IMR-90 (cell line): ENCODE data around the gene GIMAP8. TPM values are rescaled to one million over a fixed set of nuclear protein-coding genes. Genes with fewer than 3 reads are reported as not detected.

Experiments
- ATAC-seq: fragments of 200-7000 bp; cut with Tn5 transposase; 2 replicates; pipeline ENCODE4 v1.9.1; 2020; ENCODE audit warnings: low read depth, mild to moderate bottlenecking, moderate library complexity
- BruUV-seq: library from RNA; stranded (reverse); fragments of 400-500 nt; replicated peaks from 2 replicates; lab custom pipeline; 2021; lab: Mats Ljungman, UMichigan
- CTCF ChIA-PET: fragments of 300-600 bp; formaldehyde crosslinking; extraction: SDS; loops from one replicate; lab custom pipeline; 2021; ENCODE audit warnings: antibody characterized with exemption; lab: Yijun Ruan, JAX
- POLR2A ChIA-PET: fragments of 300-600 bp; sonication (Branson Sonifier 250); formaldehyde crosslinking; loops from one replicate; lab custom pipeline; 2022; ENCODE audit warnings: antibody characterized with exemption; ENCODE audit not compliant: unreplicated experiment; lab: Charles Lee
- DNase-seq: peaks from one replicate; pipeline ENCODE4 v3.0.0; 2013
- H2AFZ ChIP-seq: replicated peaks from 2 replicates; pipeline ENCODE3; 2013; ENCODE audit warnings: low read length, mild to moderate bottlenecking; ENCODE audit not compliant: poor library complexity
- H2AK5ac ChIP-seq: 2 replicates; pipeline ENCODE4 v1.6.1; 2013; ENCODE audit warnings: low read depth, low read length, inconsistent platforms
- H2AK9ac ChIP-seq: replicated peaks from 2 replicates; pipeline ENCODE3; 2013; ENCODE audit warnings: mild to moderate bottlenecking, low read depth, low read length, moderate library complexity; ENCODE audit not compliant: poor library complexity
- H2BK120ac ChIP-seq: 2 replicates; pipeline ENCODE4 v1.6.1; 2013; ENCODE audit warnings: low read depth, low read length, inconsistent platforms
- H2BK15ac ChIP-seq: 3 replicates; pipeline ENCODE4 v1.6.1; 2013; ENCODE audit warnings: low read depth, low read length, inconsistent platforms
- H2BK20ac ChIP-seq: 2 replicates; pipeline ENCODE4 v1.6.1; 2013; ENCODE audit warnings: low read depth, mild to moderate bottlenecking, inconsistent platforms, low read length, moderate library complexity
- H2BK5ac ChIP-seq: 2 replicates; pipeline ENCODE4 v1.6.1; 2013; ENCODE audit warnings: mild to moderate bottlenecking, low read depth, low read length, inconsistent platforms; ENCODE audit not compliant: poor library complexity, severe bottlenecking
- H3K14ac ChIP-seq: replicated peaks from 2 replicates; pipeline ENCODE4 v1.6.1; 2013; ENCODE audit warnings: low read depth, low read length, inconsistent platforms
- H3K18ac ChIP-seq: 2 replicates; pipeline ENCODE4 v1.6.1; 2013; ENCODE audit warnings: low read depth, low read length, control low read depth
- H3K23ac ChIP-seq: 2 replicates; pipeline ENCODE4 v1.6.1; 2013; ENCODE audit warnings: low read depth, low read length, inconsistent platforms
- H3K27ac ChIP-seq: 2 replicates; pipeline ENCODE4 v1.5.1; 2013; ENCODE audit warnings: mild to moderate bottlenecking, control low read depth, low read length; ENCODE audit not compliant: insufficient read depth
- H3K27me3 ChIP-seq: 2 replicates; pipeline ENCODE4 v1.6.1; 2013; ENCODE audit warnings: low read length; ENCODE audit not compliant: control insufficient read depth, insufficient read depth
- H3K36me3 ChIP-seq: 2 replicates; pipeline ENCODE4 v1.6.1; 2013; ENCODE audit warnings: low read length, mixed read lengths; ENCODE audit not compliant: control insufficient read depth, insufficient read depth
- H3K4ac ChIP-seq: 2 replicates; pipeline ENCODE4 v1.6.1; 2013; ENCODE audit warnings: low read depth, low read length, inconsistent platforms
- H3K4me1 ChIP-seq: 2 replicates; pipeline ENCODE4 v1.6.1; 2013; ENCODE audit warnings: low read length, mixed read lengths; ENCODE audit not compliant: control insufficient read depth, insufficient read depth
- H3K4me2 ChIP-seq: 2 replicates; pipeline ENCODE4 v1.6.1; 2013; ENCODE audit warnings: low read depth, mild to moderate bottlenecking, control low read depth, low read length, moderate library complexity
- H3K4me3 ChIP-seq: 2 replicates; pipeline ENCODE4 v1.5.1; 2013; ENCODE audit warnings: low read depth, mild to moderate bottlenecking, control low read depth, low read length, moderate library complexity; ENCODE audit not compliant: insufficient read depth
- H3K56ac ChIP-seq: 2 replicates; pipeline ENCODE4 v1.6.1; 2013; ENCODE audit warnings: low read length, inconsistent platforms; ENCODE audit not compliant: insufficient read depth; ENCODE audit errors: extremely low read depth
- H3K79me1 ChIP-seq, 2 experiments: 2 replicates each; pipeline ENCODE4 v1.6.1; 2013; ENCODE audit warnings: low read length in 2 of 2, inconsistent platforms in 1 of 2, low read depth in 1 of 2
- H3K9ac ChIP-seq: 2 replicates; pipeline ENCODE4 v1.6.1; 2013; ENCODE audit warnings: low read depth, low read length, control low read depth
- H3K9me1 ChIP-seq: 2 replicates; pipeline ENCODE4 v1.6.1; 2013; ENCODE audit warnings: low read length, inconsistent platforms; ENCODE audit not compliant: insufficient read depth
- H3K9me3 ChIP-seq: 2 replicates; pipeline ENCODE4 v1.6.1; 2013; ENCODE audit warnings: low read length; ENCODE audit not compliant: control insufficient read depth, insufficient read depth
- H4K20me1 ChIP-seq: 2 replicates; pipeline ENCODE4 v1.6.1; 2013; ENCODE audit warnings: low read length, inconsistent platforms; ENCODE audit not compliant: insufficient read depth
- H4K5ac ChIP-seq: 2 replicates; pipeline ENCODE4 v1.6.1; 2013; ENCODE audit warnings: mild to moderate bottlenecking, low read depth, low read length, control low read depth
- H4K8ac ChIP-seq, 2 experiments: 2 replicates each; pipeline ENCODE4 v1.6.1; 2013; ENCODE audit warnings: low read depth in 2 of 2, low read length in 2 of 2, control low read depth in 1 of 2, inconsistent platforms in 1 of 2
- H4K91ac ChIP-seq: 2 replicates; pipeline ENCODE4 v1.6.1; 2013; ENCODE audit warnings: low read depth, low read length, inconsistent platforms; ENCODE audit not compliant: insufficient read depth
- BHLHE40 ChIP-seq: fragments of 150-350 bp; IDR thresholded peaks from 2 replicates; pipeline ENCODE4 v1.6.1; 2016; ENCODE audit warnings: mild to moderate bottlenecking, low read depth, low read length
- CEBPB ChIP-seq: IDR thresholded peaks from 2 replicates; pipeline ENCODE4 v1.6.1; 2012; ENCODE audit warnings: low read depth, low read length, improper control_type of control experiment
- CHD1 ChIP-seq: IDR thresholded peaks from 2 replicates; pipeline ENCODE4 v1.6.1; 2012; ENCODE audit warnings: low read depth, low read length, improper control_type of control experiment
- FOS ChIP-seq: fragments of 150-350 bp; IDR thresholded peaks from 2 replicates; pipeline ENCODE4 v1.6.1; 2016; ENCODE audit warnings: low read depth, low read length
- MAFK ChIP-seq: IDR thresholded peaks from 2 replicates; pipeline ENCODE4 v1.6.1; 2012; ENCODE audit warnings: low read depth, low read length, improper control_type of control experiment
- MAZ ChIP-seq: IDR thresholded peaks from 2 replicates; pipeline ENCODE4 v1.6.1; 2012; ENCODE audit warnings: low read depth, mild to moderate bottlenecking, low read length, improper control_type of control experiment, moderate library complexity, borderline replicate concordance
- MXI1 ChIP-seq: IDR thresholded peaks from 2 replicates; pipeline ENCODE4 v1.6.1; 2012; ENCODE audit warnings: low read depth, mild to moderate bottlenecking, low read length, moderate library complexity, borderline replicate concordance
- NFE2L2 ChIP-seq: fragments of 150-350 bp; IDR thresholded peaks from 2 replicates; pipeline ENCODE4 v1.6.1; 2016; ENCODE audit warnings: low read depth, mild to moderate bottlenecking, low read length
- POLR2A ChIP-seq: IDR thresholded peaks from 2 replicates; pipeline ENCODE4 v1.6.1; 2012; ENCODE audit warnings: mild to moderate bottlenecking, low read depth, low read length
- RAD21 ChIP-seq: IDR thresholded peaks from 2 replicates; pipeline ENCODE4 v1.6.1; 2012; ENCODE audit warnings: low read length, improper control_type of control experiment
- RCOR1 ChIP-seq: IDR thresholded peaks from 2 replicates; pipeline ENCODE4 v1.6.1; 2012; ENCODE audit warnings: mild to moderate bottlenecking, low read length, improper control_type of control experiment; ENCODE audit not compliant: insufficient replicate concordance
- RFX5 ChIP-seq: IDR thresholded peaks from 2 replicates; pipeline ENCODE4 v1.8.0; 2012; ENCODE audit warnings: low read depth, mild to moderate bottlenecking, low read length, moderate library complexity
- SMC3 ChIP-seq: fragments of 150-350 bp; IDR thresholded peaks from 2 replicates; pipeline ENCODE4 v1.6.1; 2016; ENCODE audit warnings: low read depth, mild to moderate bottlenecking, antibody characterized with exemption, low read length, moderate library complexity
- WGBS, 2 experiments: methylation state at CpG; one replicate each; pipeline versions ENCODE4 v1.1.5 to v1.1.7; 2013; ENCODE audit warnings: missing lambda C conversion rate in 2 of 2; ENCODE audit not compliant: insufficient read length in 1 of 2; ENCODE audit errors: extremely low coverage in 2 of 2; 5-methylcytosine and 5-hydroxymethylcytosine counted together
- dilution Hi-C: fragments of 300-500 bp; cut with HindIII; formaldehyde crosslinking; loops from one replicate; pipeline ENCODE4 v1.14.3; 2018; ENCODE audit warnings: low sequenced_read_pairs; ENCODE audit not compliant: unreplicated experiment
- in situ Hi-C: fragments of 300-500 bp; cut with MboI; formaldehyde crosslinking; loops from 3 replicates; pipeline ENCODE4 v1.14.3; 2019; ENCODE audit warnings: low sequenced_read_pairs, inconsistent platforms, mixed read lengths
- intact Hi-C: fragments of 100-400 bp; cut with micrococcal nuclease; formaldehyde crosslinking; loops from 2 replicates; pipeline ENCODE4 v1.10.0; 2022
- polyA plus RNA-seq, 3 experiments: library from polyadenylated mRNA; depleted of rRNA; stranded (reverse); fragments of >200 nt; gene quantifications; 2 replicates each; pipeline ENCODE4 v1.2.3, GENCODE V29; 2012; ENCODE audit warnings: low replicate concordance in 1 of 3
- total RNA-seq: library from RNA; depleted of rRNA; stranded (reverse); fragments of >200 nt; gene quantifications from 2 replicates; pipeline ENCODE4 v1.2.3, GENCODE V29; 2012
- TF ChIP-seq, protein P1 (sequence below): conservative IDR thresholded peaks from 2 replicates; pipeline ENCODE4 v1.5.1; 2012; ENCODE audit warnings: mild to moderate bottlenecking, low read depth, low read length, improper control_type of control experiment
- TF ChIP-seq, protein P2 (sequence below): fragments of 150-350 bp; IDR thresholded peaks from 2 replicates; pipeline ENCODE4 v1.6.1; 2017; ENCODE audit warnings: mild to moderate bottlenecking, antibody characterized with exemption, low read length, low read depth
- TF ChIP-seq, protein P3 (sequence below): fragments of 150-350 bp; IDR thresholded peaks from 2 replicates; pipeline ENCODE4 v1.6.1; 2016; ENCODE audit warnings: low read depth, mild to moderate bottlenecking, low read length, moderate library complexity, borderline replicate concordance

GIMAP8 gene
- total and polyA plus RNA-seq, 2 of the 4 experiments (the other 2 are of a cell fraction): not detected

DNA sequence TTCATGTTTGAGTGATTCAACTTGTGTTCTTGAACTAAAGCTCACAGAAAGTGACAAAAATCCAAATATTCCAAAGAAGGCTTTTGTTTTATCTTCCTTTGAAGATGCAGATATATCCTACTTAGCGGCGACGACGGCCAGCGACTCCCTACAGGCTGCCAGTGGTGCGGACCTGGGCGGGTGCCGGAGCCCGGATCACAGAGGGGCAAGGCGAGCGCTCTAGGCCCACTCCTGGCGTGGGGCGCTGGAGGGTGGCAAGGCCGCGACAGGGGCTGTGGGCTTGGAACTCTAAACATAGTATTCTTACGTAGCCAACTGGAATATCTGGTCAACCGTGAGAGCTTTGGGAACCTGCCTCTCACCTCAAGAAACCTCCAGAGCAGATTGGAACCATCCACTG, 63.3 kb downstream of the GIMAP8 start:
- Histone ChIP-seq H3K9me1 (no peaks in the 10 kb centered on the region), H2AFZ (no peak overlapping the region), H3K18ac (no peak overlapping the region), H3K9ac (no peak overlapping the region), H3K4me2 (no peak overlapping the region), H2BK15ac (no peak overlapping the region), H3K14ac (no peak overlapping the region), H2BK20ac (no peak overlapping the region), H3K9me3 (0 out of 2 replicates have a peak, but pooled peaks cover 2% of the 10 kb centered on the region), H2BK120ac (no peak overlapping the region), H3K4me1 (no peaks in the 10 kb centered on the region), H3K4me3 (no peak overlapping the region), H2AK9ac (no peak overlapping the region), H3K4ac (no peak overlapping the region), H3K27ac (no peak overlapping the region), H3K79me1 (no peaks in the 10 kb centered on the region), H3K27me3 (no peaks in the 10 kb centered on the region), H3K56ac (no peak overlapping the region), H2BK5ac (no peak overlapping the region), H4K20me1 (no peaks in the 10 kb centered on the region), H4K91ac (no peak overlapping the region), H4K8ac (no peak overlapping the region), H2AK5ac (no peak overlapping the region), H4K5ac (no peak overlapping the region), H3K36me3 (no peaks in the 10 kb centered on the region), H3K23ac (no peak overlapping the region)
- WGBS, 2 experiments: 100% methylated on average over 2 of the region's 17 CpGs; no CpG with 5 or more reads in 1 of the 2 experiments
- in situ Hi-C loops: no loop called here
- no peak for ATAC-seq
- intact Hi-C loops: no loop called here
- TF ChIP-seq, protein P1, sequence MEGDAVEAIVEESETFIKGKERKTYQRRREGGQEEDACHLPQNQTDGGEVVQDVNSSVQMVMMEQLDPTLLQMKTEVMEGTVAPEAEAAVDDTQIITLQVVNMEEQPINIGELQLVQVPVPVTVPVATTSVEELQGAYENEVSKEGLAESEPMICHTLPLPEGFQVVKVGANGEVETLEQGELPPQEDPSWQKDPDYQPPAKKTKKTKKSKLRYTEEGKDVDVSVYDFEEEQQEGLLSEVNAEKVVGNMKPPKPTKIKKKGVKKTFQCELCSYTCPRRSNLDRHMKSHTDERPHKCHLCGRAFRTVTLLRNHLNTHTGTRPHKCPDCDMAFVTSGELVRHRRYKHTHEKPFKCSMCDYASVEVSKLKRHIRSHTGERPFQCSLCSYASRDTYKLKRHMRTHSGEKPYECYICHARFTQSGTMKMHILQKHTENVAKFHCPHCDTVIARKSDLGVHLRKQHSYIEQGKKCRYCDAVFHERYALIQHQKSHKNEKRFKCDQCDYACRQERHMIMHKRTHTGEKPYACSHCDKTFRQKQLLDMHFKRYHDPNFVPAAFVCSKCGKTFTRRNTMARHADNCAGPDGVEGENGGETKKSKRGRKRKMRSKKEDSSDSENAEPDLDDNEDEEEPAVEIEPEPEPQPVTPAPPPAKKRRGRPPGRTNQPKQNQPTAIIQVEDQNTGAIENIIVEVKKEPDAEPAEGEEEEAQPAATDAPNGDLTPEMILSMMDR: no peak
- no peak for TF ChIP-seq BHLHE40
- no peak for TF ChIP-seq MAZ
- TF ChIP-seq CHD1: no peak
- TF ChIP-seq CEBPB: no peak
- TF ChIP-seq, protein P2, sequence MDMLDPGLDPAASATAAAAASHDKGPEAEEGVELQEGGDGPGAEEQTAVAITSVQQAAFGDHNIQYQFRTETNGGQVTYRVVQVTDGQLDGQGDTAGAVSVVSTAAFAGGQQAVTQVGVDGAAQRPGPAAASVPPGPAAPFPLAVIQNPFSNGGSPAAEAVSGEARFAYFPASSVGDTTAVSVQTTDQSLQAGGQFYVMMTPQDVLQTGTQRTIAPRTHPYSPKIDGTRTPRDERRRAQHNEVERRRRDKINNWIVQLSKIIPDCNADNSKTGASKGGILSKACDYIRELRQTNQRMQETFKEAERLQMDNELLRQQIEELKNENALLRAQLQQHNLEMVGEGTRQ: no peak
- TF ChIP-seq FOS: no peak
- TF ChIP-seq, protein P3, sequence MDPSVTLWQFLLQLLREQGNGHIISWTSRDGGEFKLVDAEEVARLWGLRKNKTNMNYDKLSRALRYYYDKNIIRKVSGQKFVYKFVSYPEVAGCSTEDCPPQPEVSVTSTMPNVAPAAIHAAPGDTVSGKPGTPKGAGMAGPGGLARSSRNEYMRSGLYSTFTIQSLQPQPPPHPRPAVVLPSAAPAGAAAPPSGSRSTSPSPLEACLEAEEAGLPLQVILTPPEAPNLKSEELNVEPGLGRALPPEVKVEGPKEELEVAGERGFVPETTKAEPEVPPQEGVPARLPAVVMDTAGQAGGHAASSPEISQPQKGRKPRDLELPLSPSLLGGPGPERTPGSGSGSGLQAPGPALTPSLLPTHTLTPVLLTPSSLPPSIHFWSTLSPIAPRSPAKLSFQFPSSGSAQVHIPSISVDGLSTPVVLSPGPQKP: no peak
- no peak for TF ChIP-seq RCOR1
- no peak for TF ChIP-seq POLR2A
- no peak for TF ChIP-seq NFE2L2
- no peak for TF ChIP-seq RAD21
- no peak for TF ChIP-seq SMC3
- TF ChIP-seq MAFK: no peak
- no peak for TF ChIP-seq MXI1
- TF ChIP-seq RFX5: no peak
- no peak for DNase-seq
- dilution Hi-C loops: no loop called here
- ChIA-PET POLR2A (no interaction called here), CTCF (no interaction called here)
- no TSS peak for BruUV-seq
